GM12892 (cell line): ENCODE results near the gene SNED1.

Experiments
- DNase-seq: peaks from one replicate; pipeline ENCODE4 v3.0.0; 2011; ENCODE audit not compliant: insufficient read length
- FAIRE-seq: peaks from 2 replicates; lab custom pipeline; 2011; peaks lifted over from hg19 to GRCh38; lab: Jason Lieb, UNC
- POLR2A ChIP-seq: IDR thresholded peaks from 2 replicates; pipeline ENCODE4 v1.6.1; 2011; ENCODE audit warnings: low read depth, low read length, control low read depth
- POLR2AphosphoS5 ChIP-seq: IDR thresholded peaks from 2 replicates; pipeline ENCODE4 v1.6.1; 2011; ENCODE audit warnings: low read depth, low read length, control low read depth
- TAF1 ChIP-seq: IDR thresholded peaks from 2 replicates; pipeline ENCODE4 v1.6.1; 2011; ENCODE audit warnings: low read depth, mild to moderate bottlenecking, control low read depth, low read length, borderline replicate concordance

The SNED1 gene

GRCh38 chr2:241066171-241066892 lies 67.9 kb downstream of the SNED1 start:
- no peak for DNase-seq
- TF ChIP-seq POLR2A (no peak), POLR2AphosphoS5 (no peak), TAF1 (no peak)
- no peak for FAIRE-seq

DNA sequence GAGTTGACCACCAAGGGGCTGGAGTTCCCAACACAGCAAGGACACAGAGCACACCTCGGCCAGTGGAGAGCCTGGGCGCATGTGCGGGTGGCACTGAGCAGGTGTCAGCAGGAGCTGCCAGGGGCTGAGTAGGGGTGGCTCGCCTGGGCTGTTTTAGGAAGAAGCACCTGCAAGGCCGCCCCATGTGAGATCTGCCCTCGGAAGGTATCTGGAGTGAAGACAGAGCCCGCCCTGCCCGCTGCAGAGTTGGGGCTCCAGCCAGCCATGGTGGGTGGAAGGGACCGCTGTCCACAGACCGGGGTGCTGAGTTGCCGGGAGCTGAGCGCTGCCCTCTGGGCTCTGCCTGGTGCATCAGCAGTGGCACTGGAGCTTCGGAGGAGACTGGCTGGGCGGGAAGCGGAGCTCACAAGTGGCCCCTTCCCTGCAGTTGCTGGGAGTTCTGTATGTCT lies 68.5 kb downstream of the SNED1 start:
- no peak for FAIRE-seq
- no peak for DNase-seq
- TF ChIP-seq POLR2A (no peak), TAF1 (no peak), POLR2AphosphoS5 (no peak)

- no peak for DNase-seq
These were observed 69.2 kb downstream of the SNED1 start for GRCh38 chr2:241067501-241068135.

GRCh38 chr2:241068136-241068941 lies 69.9 kb downstream of the SNED1 start:
- TF ChIP-seq POLR2AphosphoS5, result no peak
- TF ChIP-seq POLR2A, result no peak
- TF ChIP-seq TAF1, result no peak
- DNase-seq, result no peak
- no peak for FAIRE-seq

More at GRCh38 chr2:241067501-241068135, 69.2 kb downstream of the SNED1 start:
- no peak for FAIRE-seq
- no peak for TF ChIP-seq POLR2AphosphoS5

GRCh38 chr2:241068942-241069810 lies 70.8 kb downstream of the SNED1 start:
- DNase-seq, result no peak
- no peak for TF ChIP-seq POLR2A
- no peak for TF ChIP-seq POLR2AphosphoS5
- TF ChIP-seq TAF1, result no peak
- no peak for FAIRE-seq

GRCh38 chr2:241069821-241070281 lies 71.4 kb downstream of the SNED1 start:
- no peak for DNase-seq
- TF ChIP-seq TAF1 (no peak), POLR2A (no peak)
- no peak for FAIRE-seq

DNA sequence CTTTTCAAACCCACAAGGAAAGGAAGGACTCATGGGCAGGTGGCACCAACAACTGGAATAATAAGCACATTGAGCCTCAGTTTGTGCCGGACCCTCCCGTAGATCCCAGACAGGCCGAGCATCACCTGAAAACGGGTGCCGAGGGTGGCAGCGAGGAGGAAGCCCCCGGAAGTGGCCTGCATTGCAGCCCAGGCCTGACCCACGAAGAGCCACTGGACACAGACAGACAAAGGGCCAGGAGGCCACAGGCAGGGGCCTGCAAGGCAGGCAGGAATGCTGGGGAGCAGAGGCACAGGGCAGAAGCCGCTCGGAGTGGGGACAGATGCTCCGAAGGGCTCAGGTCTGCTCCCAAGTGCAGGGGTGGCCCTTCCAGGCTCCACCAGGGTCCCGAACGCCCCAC lies 71.9 kb downstream of the SNED1 start:
- TF ChIP-seq POLR2AphosphoS5, result no peak
- no peak for TF ChIP-seq TAF1
- no peak for TF ChIP-seq POLR2A
- FAIRE-seq (no peak), DNase-seq (no peak)

GRCh38 chr2:241070811-241071676 lies 72.6 kb downstream of the SNED1 start:
- FAIRE-seq, result no peak
- TF ChIP-seq POLR2AphosphoS5 (no peak), POLR2A (no peak), TAF1 (no peak)
- DNase-seq, result no peak

DNA sequence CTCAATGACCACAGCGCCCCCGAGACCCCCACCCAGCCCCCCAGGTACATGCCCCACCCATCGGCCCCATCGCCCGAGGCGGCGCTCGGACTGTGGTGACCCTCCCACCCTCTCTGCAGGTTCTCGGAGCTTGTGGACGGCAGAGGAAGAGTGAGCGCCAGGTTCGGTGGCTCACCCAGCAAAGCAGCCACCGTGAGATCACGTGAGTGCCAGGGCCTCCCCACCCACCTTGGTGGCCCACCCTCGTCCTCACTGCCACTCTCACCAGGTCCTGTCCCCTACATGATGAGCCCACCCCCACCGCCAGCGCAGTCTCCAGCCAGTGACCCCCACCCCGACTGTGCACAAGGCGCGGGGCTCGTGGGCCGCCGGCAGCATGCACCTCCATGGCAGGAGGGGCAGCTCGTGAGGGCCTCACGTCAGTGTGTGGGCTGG lies 73.3 kb downstream of the SNED1 start:
- DNase-seq, result no peak
- FAIRE-seq, result no peak
- TF ChIP-seq POLR2A, result no peak
- no peak for TF ChIP-seq POLR2AphosphoS5
- TF ChIP-seq TAF1, result no peak

- FAIRE-seq (no peak), DNase-seq (no peak)
- TF ChIP-seq POLR2AphosphoS5 (no peak), TAF1 (no peak), POLR2A (no peak)
These were observed 73.7 kb downstream of the SNED1 start for GRCh38 chr2:241072151-241072550.
